Measurements from ENCODE around the gene SBK3. TPM values are rescaled to one million over a fixed set of nuclear protein-coding genes. Genes with fewer than 3 reads are reported as not detected.
A peak's percentile ranks its signal among the peaks of the same experiment; 100 is the strongest.

The SBK3 gene
- not detected for polyA plus RNA-seq (2013, experiment 1 of 2)
- not detected for polyA plus RNA-seq (2013, experiment 2 of 2)

GRCh38 chr19:55545443-55545842 is at the start of gene SBK3:
SBK3 (minus strand) TSS chr19:55545543; CDS start chr19:55545543, 0 bp downstream.
- no peak within 1 kb of the TSS for H2BK5ac ChIP-seq (ENCODE audit: low read depth, low read length, poor library complexity, severe bottlenecking)
- peak within 1 kb of the TSS in 1 of 2 experiments; percentile 68 for H3K14ac ChIP-seq (ENCODE audit: low read length in 2 of 2)
- H3K18ac ChIP-seq (ENCODE audit: low read depth in 1 of 2, low read length in 2 of 2), result peak within 1 kb of the TSS in 1 of 2 experiments; percentile 41
- peaks cover 30% of the 10 kb centered on the region for H3K4me1 ChIP-seq (ENCODE audit: control insufficient read depth, insufficient read depth, low read depth, low read length)
- peak within 1 kb of the TSS; percentile 80 for H3K9ac ChIP-seq (ENCODE audit: low read length)
- 81% methylated on average over 10 of the region's 10 CpGs for WGBS
- H3K4me2 ChIP-seq (ENCODE audit: low read length, poor library complexity, severe bottlenecking), result no peak within 1 kb of the TSS
- no peak within 1 kb of the TSS for H2BK15ac ChIP-seq (ENCODE audit: low read depth, poor library complexity, severe bottlenecking)
- H3K4me3 ChIP-seq (ENCODE audit: insufficient read depth in 1 of 2, low read depth in 1 of 2, low read length in 2 of 2), result no peak within 1 kb of the TSS
- no peak within 1 kb of the TSS for H4K91ac ChIP-seq (ENCODE audit: low read length)
- no peak within 1 kb of the TSS for H3K4ac ChIP-seq (ENCODE audit: low read depth in 1 of 2, low read length in 2 of 2)
- H2BK120ac ChIP-seq (ENCODE audit: low read depth, low read length), result no peak within 1 kb of the TSS
- H3K36me3 ChIP-seq (ENCODE audit: control insufficient read depth in 1 of 2, insufficient read depth in 2 of 2, low read depth in 1 of 2, low read length in 2 of 2), result no peaks in the 10 kb centered on the region
- DNase-seq, result no peak
- H3K79me1 ChIP-seq (replicated peaks; ENCODE audit: low read length, poor library complexity, severe bottlenecking), result no peaks in the 10 kb centered on the region
- H2AFZ ChIP-seq (ENCODE audit: low read depth, low read length), result no peak within 1 kb of the TSS
- H3K23ac ChIP-seq (ENCODE audit: low read length in 2 of 2), result no peak within 1 kb of the TSS
- H3K27me3 ChIP-seq (ENCODE audit: control insufficient read depth in 1 of 2, insufficient read depth in 1 of 2, low read length in 2 of 2), result peaks cover 0 to 10% of the 10 kb centered on the region in 2 experiments
- H2BK12ac ChIP-seq (ENCODE audit: low read length in 2 of 2), result no peak within 1 kb of the TSS
- no peak within 1 kb of the TSS for H4K8ac ChIP-seq (ENCODE audit: low read length)
- no peak within 1 kb of the TSS for H2AK5ac ChIP-seq (ENCODE audit: low read length, severe bottlenecking)
- no peak within 1 kb of the TSS for H3K27ac ChIP-seq (ENCODE audit: low read length, poor library complexity, severe bottlenecking)
- H3K9me3 ChIP-seq (ENCODE audit: control insufficient read depth, low read length), result no peaks in the 10 kb centered on the region

- 85% methylated on average over 62 of the region's 68 CpGs for WGBS
Observed at GRCh38 chr19:55593096-55593772, 47.9 kb upstream of the SBK3 start.

GRCh38 chr19:55592391-55593090 is 47.2 kb upstream of the SBK3 start:
- H3K4ac ChIP-seq (ENCODE audit: low read depth in 1 of 2, low read length in 2 of 2), result no peak overlapping the region
- peaks cover 7% of the 10 kb centered on the region for H3K4me1 ChIP-seq (ENCODE audit: control insufficient read depth, insufficient read depth, low read depth, low read length)
- H3K27me3 ChIP-seq (ENCODE audit: control insufficient read depth in 1 of 2, insufficient read depth in 1 of 2, low read length in 2 of 2), result no peaks in the 10 kb centered on the region
- no peak overlapping the region for H2BK5ac ChIP-seq (ENCODE audit: low read depth, low read length, poor library complexity, severe bottlenecking)
- H3K4me3 ChIP-seq (ENCODE audit: insufficient read depth in 1 of 2, low read depth in 1 of 2, low read length in 2 of 2), result no peak overlapping the region
- no peak overlapping the region for H3K27ac ChIP-seq (ENCODE audit: low read length, poor library complexity, severe bottlenecking)
- H2AFZ ChIP-seq (ENCODE audit: low read depth, low read length), result no peak overlapping the region
- DNase-seq, result no peak
- no peak overlapping the region for H2BK15ac ChIP-seq (ENCODE audit: low read depth, poor library complexity, severe bottlenecking)
- H2BK120ac ChIP-seq (ENCODE audit: low read depth, low read length), result no peak overlapping the region
- peaks cover 39 to 56% of the 10 kb centered on the region in 2 experiments for H3K36me3 ChIP-seq (ENCODE audit: control insufficient read depth in 1 of 2, insufficient read depth in 2 of 2, low read depth in 1 of 2, low read length in 2 of 2)
- no peak overlapping the region for H3K18ac ChIP-seq (ENCODE audit: low read depth in 1 of 2, low read length in 2 of 2)
- H3K79me1 ChIP-seq (replicated peaks; ENCODE audit: low read length, poor library complexity, severe bottlenecking), result peaks cover 16% of the 10 kb centered on the region
- no peak overlapping the region for H3K4me2 ChIP-seq (ENCODE audit: low read length, poor library complexity, severe bottlenecking)
- H3K9ac ChIP-seq (ENCODE audit: low read length), result no peak overlapping the region
- no peak overlapping the region for H4K91ac ChIP-seq (ENCODE audit: low read length)
- WGBS, result 95% methylated on average over 69 of the region's 73 CpGs
- no peak overlapping the region for H3K14ac ChIP-seq (ENCODE audit: low read length in 2 of 2)
- no peak overlapping the region for H3K23ac ChIP-seq (ENCODE audit: low read length in 2 of 2)
- no peaks in the 10 kb centered on the region for H3K9me3 ChIP-seq (ENCODE audit: control insufficient read depth, low read length)
- H4K8ac ChIP-seq (ENCODE audit: low read length), result no peak overlapping the region
- no peak overlapping the region for H2BK12ac ChIP-seq (ENCODE audit: low read length in 2 of 2)
- no peak overlapping the region for H2AK5ac ChIP-seq (ENCODE audit: low read length, severe bottlenecking)

More at GRCh38 chr19:55593096-55593772, 47.9 kb upstream of the SBK3 start:
- no peak overlapping the region for H2BK12ac ChIP-seq (ENCODE audit: low read length in 2 of 2)
- H2BK5ac ChIP-seq (ENCODE audit: low read depth, low read length, poor library complexity, severe bottlenecking), result no peak overlapping the region
- H3K18ac ChIP-seq (ENCODE audit: low read depth in 1 of 2, low read length in 2 of 2), result no peak overlapping the region
- H3K79me1 ChIP-seq (replicated peaks; ENCODE audit: low read length, poor library complexity, severe bottlenecking), result peaks cover 22% of the 10 kb centered on the region
- H3K4me2 ChIP-seq (ENCODE audit: low read length, poor library complexity, severe bottlenecking), result no peak overlapping the region
- H3K27ac ChIP-seq (ENCODE audit: low read length, poor library complexity, severe bottlenecking), result no peak overlapping the region
- no peak overlapping the region for H3K4ac ChIP-seq (ENCODE audit: low read depth in 1 of 2, low read length in 2 of 2)
- no peak for DNase-seq
- no peak overlapping the region for H3K23ac ChIP-seq (ENCODE audit: low read length in 2 of 2)
- no peak overlapping the region for H3K4me3 ChIP-seq (ENCODE audit: insufficient read depth in 1 of 2, low read depth in 1 of 2, low read length in 2 of 2)
- H3K27me3 ChIP-seq (ENCODE audit: control insufficient read depth in 1 of 2, insufficient read depth in 1 of 2, low read length in 2 of 2), result no peaks in the 10 kb centered on the region
- no peak overlapping the region for H3K14ac ChIP-seq (ENCODE audit: low read length in 2 of 2)
- no peak overlapping the region for H2AFZ ChIP-seq (ENCODE audit: low read depth, low read length)
- H4K8ac ChIP-seq (ENCODE audit: low read length), result no peak overlapping the region
- H3K4me1 ChIP-seq (ENCODE audit: control insufficient read depth, insufficient read depth, low read depth, low read length), result peaks cover 3% of the 10 kb centered on the region
- H3K9ac ChIP-seq (ENCODE audit: low read length), result no peak overlapping the region
- H2AK5ac ChIP-seq (ENCODE audit: low read length, severe bottlenecking), result no peak overlapping the region
- H4K91ac ChIP-seq (ENCODE audit: low read length), result no peak overlapping the region
- no peak overlapping the region for H2BK15ac ChIP-seq (ENCODE audit: low read depth, poor library complexity, severe bottlenecking)
- no peaks in the 10 kb centered on the region for H3K9me3 ChIP-seq (ENCODE audit: control insufficient read depth, low read length)
- H3K36me3 ChIP-seq (ENCODE audit: control insufficient read depth in 1 of 2, insufficient read depth in 2 of 2, low read depth in 1 of 2, low read length in 2 of 2), result peaks cover 39 to 60% of the 10 kb centered on the region in 2 experiments
- no peak overlapping the region for H2BK120ac ChIP-seq (ENCODE audit: low read depth, low read length)

- no peak overlapping the region for H3K14ac ChIP-seq (ENCODE audit: low read length in 2 of 2)
- no peak overlapping the region for H3K23ac ChIP-seq (ENCODE audit: low read length in 2 of 2)
- H3K27ac ChIP-seq (ENCODE audit: low read length, poor library complexity, severe bottlenecking), result no peak overlapping the region
- DNase-seq, result no peak
- H3K4me2 ChIP-seq (ENCODE audit: low read length, poor library complexity, severe bottlenecking), result no peak overlapping the region
- peaks cover 11% of the 10 kb centered on the region for H3K4me1 ChIP-seq (ENCODE audit: control insufficient read depth, insufficient read depth, low read depth, low read length)
- no peak overlapping the region for H2AFZ ChIP-seq (ENCODE audit: low read depth, low read length)
- no peak overlapping the region for H2AK5ac ChIP-seq (ENCODE audit: low read length, severe bottlenecking)
- H4K8ac ChIP-seq (ENCODE audit: low read length), result no peak overlapping the region
- H4K91ac ChIP-seq (ENCODE audit: low read length), result no peak overlapping the region
- H3K4me3 ChIP-seq (ENCODE audit: insufficient read depth in 1 of 2, low read depth in 1 of 2, low read length in 2 of 2), result no peak overlapping the region
- no peak overlapping the region for H3K4ac ChIP-seq (ENCODE audit: low read depth in 1 of 2, low read length in 2 of 2)
- H2BK15ac ChIP-seq (ENCODE audit: low read depth, poor library complexity, severe bottlenecking), result no peak overlapping the region
- H3K9ac ChIP-seq (ENCODE audit: low read length), result no peak overlapping the region
- no peaks in the 10 kb centered on the region for H3K9me3 ChIP-seq (ENCODE audit: control insufficient read depth, low read length)
- H2BK120ac ChIP-seq (ENCODE audit: low read depth, low read length), result no peak overlapping the region
- H3K18ac ChIP-seq (ENCODE audit: low read depth in 1 of 2, low read length in 2 of 2), result no peak overlapping the region
- no peak overlapping the region for H2BK5ac ChIP-seq (ENCODE audit: low read depth, low read length, poor library complexity, severe bottlenecking)
- WGBS, result 89% methylated on average over 10 of the region's 10 CpGs
- peaks cover 13% of the 10 kb centered on the region for H3K79me1 ChIP-seq (replicated peaks; ENCODE audit: low read length, poor library complexity, severe bottlenecking)
- no peak overlapping the region for H2BK12ac ChIP-seq (ENCODE audit: low read length in 2 of 2)
- H3K36me3 ChIP-seq (ENCODE audit: control insufficient read depth in 1 of 2, insufficient read depth in 2 of 2, low read depth in 1 of 2, low read length in 2 of 2), result peaks cover 31 to 50% of the 10 kb centered on the region in 2 experiments
- H3K27me3 ChIP-seq (ENCODE audit: control insufficient read depth in 1 of 2, insufficient read depth in 1 of 2, low read length in 2 of 2), result no peaks in the 10 kb centered on the region
Observed at GRCh38 chr19:55591555-55591954, 46.2 kb upstream of the SBK3 start.
